ENCODE measurements around the gene LANCL1. TPM values are rescaled to one million over a fixed set of nuclear protein-coding genes. Genes with fewer than 3 reads are reported as not detected.
"Not testable (repeated sequence)": the region's sequence is repeated elsewhere in the genome, so short reads cannot be mapped to it uniquely, and the experiment has no call there.

LANCL1 gene
- total RNA-seq, 1 donor from 2014 or later = 29.2 TPM

GRCh38 chr2:210432633-210433032, 43.9 kb downstream of the LANCL1 start:
- intact Hi-C loops (cut with DNase I) = no loop called here
- H3K4me1 ChIP-seq = peaks cover 6% of the 10 kb centered on the region
- no peak for DNase-seq (ENCODE audit: extremely low spot score in 2 of 2)
- TF ChIP-seq POLR2AphosphoS5 (IDR thresholded peaks at IDR 0.05; ENCODE audit: insufficient read depth in 1 of 2, low read depth in 1 of 2) (no peak), POLR2A (IDR thresholded peaks at IDR 0.05) (no peak), CTCF (IDR thresholded peaks at IDR 0.05) (no peak)
- H3K27ac ChIP-seq = no peak overlapping the region
- no peaks in the 10 kb centered on the region for H3K27me3 ChIP-seq
- H3K36me3 ChIP-seq = peaks cover 0 to 55% of the 10 kb centered on the region in 2 donors
- H3K4me3 ChIP-seq = no peak overlapping the region
- no peaks in the 10 kb centered on the region for H3K9me3 ChIP-seq

- intact Hi-C loops (cut with DNase I) = no loop called here
- Histone ChIP-seq H3K27ac (no peak overlapping the region), H3K9me3 (no peaks in the 10 kb centered on the region), H3K27me3 (no peaks in the 10 kb centered on the region), H3K36me3 (peaks cover 0 to 31% of the 10 kb centered on the region in 2 donors), H3K4me1 (peaks cover 6% of the 10 kb centered on the region), H3K4me3 (no peak overlapping the region)
- TF ChIP-seq CTCF (IDR thresholded peaks at IDR 0.05) (no peak), POLR2AphosphoS5 (IDR thresholded peaks at IDR 0.05; ENCODE audit: insufficient read depth in 1 of 2, low read depth in 1 of 2) (no peak), POLR2A (IDR thresholded peaks at IDR 0.05) (no peak)
- no peak for DNase-seq (ENCODE audit: extremely low spot score in 2 of 2)
Measured at GRCh38 chr2:210429403-210430137, 47.0 kb downstream of the LANCL1 start.

- Histone ChIP-seq H3K4me1 (peaks cover 6% of the 10 kb centered on the region), H3K36me3 (peaks cover 0 to 21% of the 10 kb centered on the region in 2 donors), H3K27ac (no peak overlapping the region), H3K9me3 (no peaks in the 10 kb centered on the region), H3K4me3 (no peak overlapping the region), H3K27me3 (no peaks in the 10 kb centered on the region)
- TF ChIP-seq CTCF (IDR thresholded peaks at IDR 0.05) = no peak
- no peak for TF ChIP-seq POLR2A (IDR thresholded peaks at IDR 0.05)
- no peak for TF ChIP-seq POLR2AphosphoS5 (IDR thresholded peaks at IDR 0.05; ENCODE audit: insufficient read depth in 1 of 2, low read depth in 1 of 2)
- intact Hi-C loops (cut with DNase I) = no loop called here
- no peak for DNase-seq (ENCODE audit: extremely low spot score in 2 of 2)
Measured at GRCh38 chr2:210428393-210429179, 48.0 kb downstream of the LANCL1 start.

GRCh38 chr2:210427309-210427708, 49.2 kb downstream of the LANCL1 start:
- H3K9me3 ChIP-seq; intact Hi-C loops (cut with DNase I): not testable (repeated sequence)
- peaks cover 0 to 10% of the 10 kb centered on the region in 2 donors for H3K36me3 ChIP-seq

GRCh38 chr2:210422366-210422765, 54.2 kb downstream of the LANCL1 start:
- TF ChIP-seq POLR2A (IDR thresholded peaks at IDR 0.05) = no peak
- no peak for TF ChIP-seq POLR2AphosphoS5 (IDR thresholded peaks at IDR 0.05; ENCODE audit: insufficient read depth in 1 of 2, low read depth in 1 of 2)
- TF ChIP-seq CTCF (IDR thresholded peaks at IDR 0.05) = no peak
- no peaks in the 10 kb centered on the region for H3K9me3 ChIP-seq
- no peaks in the 10 kb centered on the region for H3K27me3 ChIP-seq
- H3K36me3 ChIP-seq = no peaks in the 10 kb centered on the region
- intact Hi-C loops (cut with DNase I) = no loop called here
- H3K4me1 ChIP-seq = no peaks in the 10 kb centered on the region
- no peak overlapping the region for H3K4me3 ChIP-seq
- H3K27ac ChIP-seq = no peak overlapping the region
- DNase-seq (ENCODE audit: extremely low spot score in 2 of 2) = no peak

More at GRCh38 chr2:210427309-210427708, 49.2 kb downstream of the LANCL1 start:
- not testable (repeated sequence) for H3K27ac ChIP-seq; DNase-seq (ENCODE audit: extremely low spot score in 2 of 2); H3K27me3 ChIP-seq; H3K4me1 ChIP-seq; H3K4me3 ChIP-seq
